HEK293 (cell line): Measurements from ENCODE around the gene RAD17.

Experiments used
- GLIS1 ChIP-seq: fragments of 450-650 bp; formaldehyde crosslinking; IDR thresholded peaks from 2 replicates; pipeline ENCODE4 v1.5.1; 2016; ENCODE audit warnings: missing biosample characterization, missing genetic modification characterization
- TCF7L2 ChIP-seq: IDR thresholded peaks from 2 replicates; pipeline ENCODE4 v1.6.1; 2011; ENCODE audit warnings: low read depth, mild to moderate bottlenecking, inconsistent platforms, low read length, moderate library complexity, borderline replicate concordance
- TRIM28 ChIP-seq: IDR thresholded peaks from 2 replicates; pipeline ENCODE4 v1.6.1; 2011; ENCODE audit warnings: low read length, control low read depth, borderline replicate concordance
- ZIC2 ChIP-seq: fragments of 450-650 bp; formaldehyde crosslinking; IDR thresholded peaks from 2 replicates; pipeline ENCODE4 v1.5.1; 2016; ENCODE audit warnings: missing biosample characterization, missing genetic modification characterization
- ZNF146 ChIP-seq: fragments of 450-650 bp; formaldehyde crosslinking; IDR thresholded peaks from 2 replicates; pipeline ENCODE4 v1.5.1; 2016; ENCODE audit warnings: missing biosample characterization, missing genetic modification characterization
- ZNF155 ChIP-seq: fragments of 450-650 bp; formaldehyde crosslinking; IDR thresholded peaks from 2 replicates; pipeline ENCODE4 v1.5.1; 2016; ENCODE audit warnings: missing biosample characterization, missing genetic modification characterization
- ZNF426 ChIP-seq: fragments of 450-650 bp; formaldehyde crosslinking; IDR thresholded peaks from 2 replicates; pipeline ENCODE4 v1.5.1; 2017; ENCODE audit warnings: missing biosample characterization, missing genetic modification characterization, mild to moderate bottlenecking, inconsistent platforms, moderate library complexity
- ZNF501 ChIP-seq: fragments of 450-650 bp; formaldehyde crosslinking; IDR thresholded peaks from 2 replicates; pipeline ENCODE4 v1.5.1; 2016; ENCODE audit warnings: missing biosample characterization, missing genetic modification characterization
- ZNF529 ChIP-seq: fragments of 450-650 bp; formaldehyde crosslinking; IDR thresholded peaks from 2 replicates; pipeline ENCODE4 v1.5.1; 2017; ENCODE audit warnings: missing genetic modification characterization, missing biosample characterization; ENCODE audit not compliant: insufficient replicate concordance
- ZNF558 ChIP-seq: fragments of 450-650 bp; formaldehyde crosslinking; IDR thresholded peaks from 2 replicates; pipeline ENCODE4 v1.5.1; 2016; ENCODE audit warnings: missing biosample characterization, missing genetic modification characterization
- ZNF571 ChIP-seq: fragments of 450-650 bp; formaldehyde crosslinking; IDR thresholded peaks from 2 replicates; pipeline ENCODE4 v1.5.0; 2017; ENCODE audit warnings: missing biosample characterization, missing genetic modification characterization
- ZNF600 ChIP-seq: fragments of 450-650 bp; formaldehyde crosslinking; IDR thresholded peaks from 2 replicates; pipeline ENCODE4 v1.5.1; 2016; ENCODE audit warnings: missing biosample characterization, missing genetic modification characterization
- ZNF664 ChIP-seq: fragments of 450-650 bp; formaldehyde crosslinking; IDR thresholded peaks from 2 replicates; pipeline ENCODE4 v1.5.1; 2016; ENCODE audit warnings: missing biosample characterization, missing genetic modification characterization
- TF ChIP-seq, protein P1 (sequence below): fragments of 450-650 bp; formaldehyde crosslinking; optimal IDR thresholded peaks from 2 replicates; pipeline ENCODE3; 2016; ENCODE audit warnings: missing biosample characterization, mild to moderate bottlenecking, missing genetic modification characterization
- TF ChIP-seq, protein P2 (sequence below): fragments of 450-650 bp; formaldehyde crosslinking; conservative IDR thresholded peaks from 2 replicates; pipeline ENCODE4 v1.5.1; 2016; ENCODE audit warnings: low read depth, missing biosample characterization, missing genetic modification characterization
- TF ChIP-seq, protein P3 (sequence below): fragments of 450-650 bp; IDR thresholded peaks from 2 replicates; pipeline ENCODE4 v1.5.1; 2018; ENCODE audit warnings: missing biosample characterization, missing genetic modification characterization
- TF ChIP-seq, protein P4 (sequence below): fragments of 450-650 bp; formaldehyde crosslinking; IDR thresholded peaks from 2 replicates; pipeline ENCODE4 v1.5.1; 2016; ENCODE audit warnings: missing biosample characterization, missing genetic modification characterization
- TF ChIP-seq, protein P5 (sequence below): sonication (generic); formaldehyde crosslinking; IDR thresholded peaks from 2 replicates; pipeline ENCODE4 v1.8.1; 2022; ENCODE audit warnings: mild to moderate bottlenecking, moderate library complexity, missing genetic modification reagents
- TF ChIP-seq, protein P6 (sequence below): fragments of 450-650 bp; formaldehyde crosslinking; IDR thresholded peaks from 2 replicates; pipeline ENCODE4 v1.5.1; 2016; ENCODE audit warnings: missing biosample characterization, missing genetic modification characterization
- TF ChIP-seq, protein P7 (sequence below): fragments of 450-650 bp; formaldehyde crosslinking; IDR thresholded peaks from 2 replicates; pipeline ENCODE4 v1.5.1; 2016; ENCODE audit warnings: missing biosample characterization, missing genetic modification characterization
- TF ChIP-seq, protein P8 (sequence below): fragments of 450-650 bp; formaldehyde crosslinking; IDR thresholded peaks from 2 replicates; pipeline ENCODE4 v1.5.1; 2017; ENCODE audit warnings: missing biosample characterization, missing genetic modification characterization
- TF ChIP-seq, protein P9 (sequence below): fragments of 450-650 bp; formaldehyde crosslinking; IDR thresholded peaks from 2 replicates; pipeline ENCODE4 v1.5.1; 2016; ENCODE audit warnings: missing biosample characterization, missing genetic modification characterization

Gene RAD17

DNA sequence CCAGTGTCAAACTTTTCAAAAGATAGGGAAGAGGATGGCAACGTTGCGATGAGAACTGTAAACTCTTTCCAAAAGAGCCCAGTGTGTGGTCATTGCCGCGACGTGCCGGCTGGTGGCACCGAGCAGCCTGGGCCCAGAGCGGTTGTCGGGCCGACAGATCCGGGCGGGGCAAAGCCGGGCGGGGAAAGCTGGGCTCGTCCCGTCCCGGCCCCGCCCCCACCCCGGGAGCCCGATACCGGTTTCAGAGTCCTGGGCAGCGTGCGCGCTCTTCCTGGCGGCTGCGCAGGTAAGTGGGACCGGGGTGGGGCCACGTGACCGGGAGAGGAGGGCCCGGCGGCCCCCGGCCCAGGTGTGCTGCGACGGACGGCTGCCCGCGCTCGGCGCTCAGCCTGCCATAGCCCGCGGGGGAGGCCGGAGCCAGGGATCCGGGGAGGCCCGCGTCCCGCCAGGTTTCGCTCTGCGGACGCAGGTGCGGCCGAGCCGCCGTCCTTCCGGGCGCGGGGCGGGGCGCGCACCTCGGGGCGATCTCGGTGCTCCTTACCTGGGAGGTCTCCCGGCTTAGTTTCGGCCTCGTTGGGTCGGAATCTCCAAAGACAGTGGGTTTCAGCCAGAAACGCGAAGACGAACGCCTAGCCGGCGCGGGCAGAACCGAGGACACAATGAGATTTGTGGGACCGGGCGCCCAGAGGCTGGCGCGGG lies 45.4 kb downstream of the RAD17 start, which contains the start of gene MARVELD2 (continued):
- TF ChIP-seq ZIC2 (tag by site-specific recombination) = 0 out of 2 replicates have a peak, but pooled peaks have one; percentile 10
- TF ChIP-seq ZNF600 = peak; percentile 38; the same call in 1 of the 2 replicates
- TF ChIP-seq, protein P1, sequence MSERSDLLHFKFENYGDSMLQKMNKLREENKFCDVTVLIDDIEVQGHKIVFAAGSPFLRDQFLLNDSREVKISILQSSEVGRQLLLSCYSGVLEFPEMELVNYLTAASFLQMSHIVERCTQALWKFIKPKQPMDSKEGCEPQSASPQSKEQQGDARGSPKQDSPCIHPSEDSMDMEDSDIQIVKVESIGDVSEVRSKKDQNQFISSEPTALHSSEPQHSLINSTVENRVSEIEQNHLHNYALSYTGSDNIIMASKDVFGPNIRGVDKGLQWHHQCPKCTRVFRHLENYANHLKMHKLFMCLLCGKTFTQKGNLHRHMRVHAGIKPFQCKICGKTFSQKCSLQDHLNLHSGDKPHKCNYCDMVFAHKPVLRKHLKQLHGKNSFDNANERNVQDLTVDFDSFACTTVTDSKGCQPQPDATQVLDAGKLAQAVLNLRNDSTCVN (tag by site-specific recombination) = peak; percentile 84
- no peak for TF ChIP-seq ZNF664 (tag by site-specific recombination)
- TF ChIP-seq, protein P2, sequence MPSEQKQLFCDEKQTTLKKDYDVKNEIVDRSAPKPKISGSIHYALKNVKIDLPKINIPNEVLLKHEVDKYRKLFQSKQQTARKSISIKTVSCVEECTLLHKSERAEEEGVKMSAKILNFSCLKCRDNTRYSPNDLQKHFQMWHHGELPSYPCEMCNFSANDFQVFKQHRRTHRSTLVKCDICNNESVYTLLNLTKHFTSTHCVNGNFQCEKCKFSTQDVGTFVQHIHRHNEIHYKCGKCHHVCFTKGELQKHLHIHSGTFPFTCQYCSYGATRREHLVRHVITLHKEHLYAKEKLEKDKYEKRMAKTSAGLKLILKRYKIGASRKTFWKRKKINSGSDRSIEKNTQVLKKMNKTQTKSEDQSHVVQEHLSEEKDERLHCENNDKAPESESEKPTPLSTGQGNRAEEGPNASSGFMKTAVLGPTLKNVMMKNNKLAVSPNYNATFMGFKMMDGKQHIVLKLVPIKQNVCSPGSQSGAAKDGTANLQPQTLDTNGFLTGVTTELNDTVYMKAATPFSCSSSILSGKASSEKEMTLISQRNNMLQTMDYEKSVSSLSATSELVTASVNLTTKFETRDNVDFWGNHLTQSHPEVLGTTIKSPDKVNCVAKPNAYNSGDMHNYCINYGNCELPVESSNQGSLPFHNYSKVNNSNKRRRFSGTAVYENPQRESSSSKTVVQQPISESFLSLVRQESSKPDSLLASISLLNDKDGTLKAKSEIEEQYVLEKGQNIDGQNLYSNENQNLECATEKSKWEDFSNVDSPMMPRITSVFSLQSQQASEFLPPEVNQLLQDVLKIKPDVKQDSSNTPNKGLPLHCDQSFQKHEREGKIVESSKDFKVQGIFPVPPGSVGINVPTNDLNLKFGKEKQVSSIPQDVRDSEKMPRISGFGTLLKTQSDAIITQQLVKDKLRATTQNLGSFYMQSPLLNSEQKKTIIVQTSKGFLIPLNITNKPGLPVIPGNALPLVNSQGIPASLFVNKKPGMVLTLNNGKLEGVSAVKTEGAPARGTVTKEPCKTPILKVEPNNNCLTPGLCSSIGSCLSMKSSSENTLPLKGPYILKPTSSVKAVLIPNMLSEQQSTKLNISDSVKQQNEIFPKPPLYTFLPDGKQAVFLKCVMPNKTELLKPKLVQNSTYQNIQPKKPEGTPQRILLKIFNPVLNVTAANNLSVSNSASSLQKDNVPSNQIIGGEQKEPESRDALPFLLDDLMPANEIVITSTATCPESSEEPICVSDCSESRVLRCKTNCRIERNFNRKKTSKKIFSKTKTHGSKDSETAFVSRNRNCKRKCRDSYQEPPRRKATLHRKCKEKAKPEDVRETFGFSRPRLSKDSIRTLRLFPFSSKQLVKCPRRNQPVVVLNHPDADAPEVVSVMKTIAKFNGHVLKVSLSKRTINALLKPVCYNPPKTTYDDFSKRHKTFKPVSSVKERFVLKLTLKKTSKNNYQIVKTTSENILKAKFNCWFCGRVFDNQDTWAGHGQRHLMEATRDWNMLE (tag by site-specific recombination) = 0 out of 2 replicates have a peak, but pooled peaks have one; percentile 12
- TF ChIP-seq, protein P3, sequence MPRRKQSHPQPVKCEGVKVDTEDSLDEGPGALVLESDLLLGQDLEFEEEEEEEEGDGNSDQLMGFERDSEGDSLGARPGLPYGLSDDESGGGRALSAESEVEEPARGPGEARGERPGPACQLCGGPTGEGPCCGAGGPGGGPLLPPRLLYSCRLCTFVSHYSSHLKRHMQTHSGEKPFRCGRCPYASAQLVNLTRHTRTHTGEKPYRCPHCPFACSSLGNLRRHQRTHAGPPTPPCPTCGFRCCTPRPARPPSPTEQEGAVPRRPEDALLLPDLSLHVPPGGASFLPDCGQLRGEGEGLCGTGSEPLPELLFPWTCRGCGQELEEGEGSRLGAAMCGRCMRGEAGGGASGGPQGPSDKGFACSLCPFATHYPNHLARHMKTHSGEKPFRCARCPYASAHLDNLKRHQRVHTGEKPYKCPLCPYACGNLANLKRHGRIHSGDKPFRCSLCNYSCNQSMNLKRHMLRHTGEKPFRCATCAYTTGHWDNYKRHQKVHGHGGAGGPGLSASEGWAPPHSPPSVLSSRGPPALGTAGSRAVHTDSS = no peak
- no peak for TF ChIP-seq ZNF571 (tag by site-specific recombination)
- TF ChIP-seq, protein P4, sequence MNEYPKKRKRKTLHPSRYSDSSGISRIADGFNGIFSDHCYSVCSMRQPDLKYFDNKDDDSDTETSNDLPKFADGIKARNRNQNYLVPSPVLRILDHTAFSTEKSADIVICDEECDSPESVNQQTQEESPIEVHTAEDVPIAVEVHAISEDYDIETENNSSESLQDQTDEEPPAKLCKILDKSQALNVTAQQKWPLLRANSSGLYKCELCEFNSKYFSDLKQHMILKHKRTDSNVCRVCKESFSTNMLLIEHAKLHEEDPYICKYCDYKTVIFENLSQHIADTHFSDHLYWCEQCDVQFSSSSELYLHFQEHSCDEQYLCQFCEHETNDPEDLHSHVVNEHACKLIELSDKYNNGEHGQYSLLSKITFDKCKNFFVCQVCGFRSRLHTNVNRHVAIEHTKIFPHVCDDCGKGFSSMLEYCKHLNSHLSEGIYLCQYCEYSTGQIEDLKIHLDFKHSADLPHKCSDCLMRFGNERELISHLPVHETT = no peak
- TF ChIP-seq TCF7L2 = no peak
- TF ChIP-seq, protein P5, sequence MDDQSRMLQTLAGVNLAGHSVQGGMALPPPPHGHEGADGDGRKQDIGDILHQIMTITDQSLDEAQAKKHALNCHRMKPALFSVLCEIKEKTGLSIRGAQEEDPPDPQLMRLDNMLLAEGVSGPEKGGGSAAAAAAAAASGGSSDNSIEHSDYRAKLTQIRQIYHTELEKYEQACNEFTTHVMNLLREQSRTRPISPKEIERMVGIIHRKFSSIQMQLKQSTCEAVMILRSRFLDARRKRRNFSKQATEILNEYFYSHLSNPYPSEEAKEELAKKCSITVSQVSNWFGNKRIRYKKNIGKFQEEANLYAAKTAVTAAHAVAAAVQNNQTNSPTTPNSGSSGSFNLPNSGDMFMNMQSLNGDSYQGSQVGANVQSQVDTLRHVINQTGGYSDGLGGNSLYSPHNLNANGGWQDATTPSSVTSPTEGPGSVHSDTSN (CRISPR knock-in tag) = 0 out of 2 replicates have a peak, but pooled peaks have one; percentile 46
- TF ChIP-seq ZNF501 (tag by site-specific recombination) = no peak
- TF ChIP-seq, protein P6, sequence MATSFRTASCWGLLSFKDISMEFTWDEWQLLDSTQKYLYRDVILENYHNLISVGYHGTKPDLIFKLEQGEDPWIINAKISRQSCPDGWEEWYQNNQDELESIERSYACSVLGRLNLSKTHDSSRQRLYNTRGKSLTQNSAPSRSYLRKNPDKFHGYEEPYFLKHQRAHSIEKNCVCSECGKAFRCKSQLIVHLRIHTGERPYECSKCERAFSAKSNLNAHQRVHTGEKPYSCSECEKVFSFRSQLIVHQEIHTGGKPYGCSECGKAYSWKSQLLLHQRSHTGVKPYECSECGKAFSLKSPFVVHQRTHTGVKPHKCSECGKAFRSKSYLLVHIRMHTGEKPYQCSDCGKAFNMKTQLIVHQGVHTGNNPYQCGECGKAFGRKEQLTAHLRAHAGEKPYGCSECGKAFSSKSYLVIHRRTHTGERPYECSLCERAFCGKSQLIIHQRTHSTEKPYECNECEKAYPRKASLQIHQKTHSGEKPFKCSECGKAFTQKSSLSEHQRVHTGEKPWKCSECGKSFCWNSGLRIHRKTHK = no peak
- no peak for TF ChIP-seq ZNF529 (tag by site-specific recombination)
- peak; percentile 44; the same call in 1 of the 2 replicates for TF ChIP-seq GLIS1
- TF ChIP-seq, protein P7, sequence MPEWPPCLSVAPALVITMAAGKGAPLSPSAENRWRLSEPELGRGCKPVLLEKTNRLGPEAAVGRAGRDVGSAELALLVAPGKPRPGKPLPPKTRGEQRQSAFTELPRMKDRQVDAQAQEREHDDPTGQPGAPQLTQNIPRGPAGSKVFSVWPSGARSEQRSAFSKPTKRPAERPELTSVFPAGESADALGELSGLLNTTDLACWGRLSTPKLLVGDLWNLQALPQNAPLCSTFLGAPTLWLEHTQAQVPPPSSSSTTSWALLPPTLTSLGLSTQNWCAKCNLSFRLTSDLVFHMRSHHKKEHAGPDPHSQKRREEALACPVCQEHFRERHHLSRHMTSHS (tag by site-specific recombination) = no peak
- TF ChIP-seq, protein P8, sequence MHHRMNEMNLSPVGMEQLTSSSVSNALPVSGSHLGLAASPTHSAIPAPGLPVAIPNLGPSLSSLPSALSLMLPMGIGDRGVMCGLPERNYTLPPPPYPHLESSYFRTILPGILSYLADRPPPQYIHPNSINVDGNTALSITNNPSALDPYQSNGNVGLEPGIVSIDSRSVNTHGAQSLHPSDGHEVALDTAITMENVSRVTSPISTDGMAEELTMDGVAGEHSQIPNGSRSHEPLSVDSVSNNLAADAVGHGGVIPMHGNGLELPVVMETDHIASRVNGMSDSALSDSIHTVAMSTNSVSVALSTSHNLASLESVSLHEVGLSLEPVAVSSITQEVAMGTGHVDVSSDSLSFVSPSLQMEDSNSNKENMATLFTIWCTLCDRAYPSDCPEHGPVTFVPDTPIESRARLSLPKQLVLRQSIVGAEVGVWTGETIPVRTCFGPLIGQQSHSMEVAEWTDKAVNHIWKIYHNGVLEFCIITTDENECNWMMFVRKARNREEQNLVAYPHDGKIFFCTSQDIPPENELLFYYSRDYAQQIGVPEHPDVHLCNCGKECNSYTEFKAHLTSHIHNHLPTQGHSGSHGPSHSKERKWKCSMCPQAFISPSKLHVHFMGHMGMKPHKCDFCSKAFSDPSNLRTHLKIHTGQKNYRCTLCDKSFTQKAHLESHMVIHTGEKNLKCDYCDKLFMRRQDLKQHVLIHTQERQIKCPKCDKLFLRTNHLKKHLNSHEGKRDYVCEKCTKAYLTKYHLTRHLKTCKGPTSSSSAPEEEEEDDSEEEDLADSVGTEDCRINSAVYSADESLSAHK (tag by site-specific recombination) = no peak
- no peak for TF ChIP-seq ZNF146
- TF ChIP-seq ZNF426 (tag by site-specific recombination) = no peak
- no peak for TF ChIP-seq TRIM28
- TF ChIP-seq ZNF155 (tag by site-specific recombination) = no peak
- TF ChIP-seq ZNF558 (tag by site-specific recombination) = no peak
- TF ChIP-seq, protein P9, sequence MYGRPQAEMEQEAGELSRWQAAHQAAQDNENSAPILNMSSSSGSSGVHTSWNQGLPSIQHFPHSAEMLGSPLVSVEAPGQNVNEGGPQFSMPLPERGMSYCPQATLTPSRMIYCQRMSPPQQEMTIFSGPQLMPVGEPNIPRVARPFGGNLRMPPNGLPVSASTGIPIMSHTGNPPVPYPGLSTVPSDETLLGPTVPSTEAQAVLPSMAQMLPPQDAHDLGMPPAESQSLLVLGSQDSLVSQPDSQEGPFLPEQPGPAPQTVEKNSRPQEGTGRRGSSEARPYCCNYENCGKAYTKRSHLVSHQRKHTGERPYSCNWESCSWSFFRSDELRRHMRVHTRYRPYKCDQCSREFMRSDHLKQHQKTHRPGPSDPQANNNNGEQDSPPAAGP (tag by site-specific recombination) = 0 out of 2 replicates have a peak, but pooled peaks have one; percentile 61
